ENCODE data around the gene G6PC1.
"Not testable (repeated sequence)": the region's sequence is repeated elsewhere in the genome, so short reads cannot be mapped to it uniquely, and the experiment has no call there.

Gene G6PC1

GRCh38 chr17:42908872-42909700, 8.5 kb downstream of the G6PC1 start:
- no peak overlapping the region for H3K4me3 ChIP-seq (ENCODE audit: low read depth in 1 of 2, low read length in 2 of 2)
- H3K36me3 ChIP-seq (ENCODE audit: control insufficient read depth in 1 of 2, insufficient read depth in 2 of 2, low read length in 2 of 2) = no peaks in the 10 kb centered on the region
- H3K9me3 ChIP-seq (ENCODE audit: control insufficient read depth in 1 of 2, low read length in 2 of 2) = no peaks in the 10 kb centered on the region
- no peak overlapping the region for H3K27ac ChIP-seq (ENCODE audit: low read length)
- no peaks in the 10 kb centered on the region for H3K4me1 ChIP-seq (ENCODE audit: control insufficient read depth in 1 of 2, insufficient read depth in 2 of 2, low read length in 2 of 2)
- no peaks in the 10 kb centered on the region for H3K27me3 ChIP-seq (ENCODE audit: low read depth, low read length)

- H3K9me3 ChIP-seq (ENCODE audit: control insufficient read depth in 1 of 2, low read length in 2 of 2) = no peaks in the 10 kb centered on the region
Observed at GRCh38 chr17:42913522-42913921, 12.9 kb downstream of the G6PC1 start.

GRCh38 chr17:42913981-42914617, 13.5 kb downstream of the G6PC1 start:
- Histone ChIP-seq H3K4me1 (ENCODE audit: control insufficient read depth in 1 of 2, insufficient read depth in 2 of 2, low read length in 2 of 2) (peaks cover 0 to 6% of the 10 kb centered on the region in 2 donors), H3K4me3 (ENCODE audit: low read depth in 1 of 2, low read length in 2 of 2) (no peak overlapping the region), H3K27ac (ENCODE audit: low read length) (no peak overlapping the region), H3K36me3 (ENCODE audit: control insufficient read depth in 1 of 2, insufficient read depth in 2 of 2, low read length in 2 of 2) (no peaks in the 10 kb centered on the region), H3K27me3 (ENCODE audit: low read depth, low read length) (no peaks in the 10 kb centered on the region), H3K9me3 (ENCODE audit: control insufficient read depth in 1 of 2, low read length in 2 of 2) (no peaks in the 10 kb centered on the region)

More at GRCh38 chr17:42913522-42913921, 12.9 kb downstream of the G6PC1 start:
- Histone ChIP-seq H3K27ac (ENCODE audit: low read length) (no peak overlapping the region), H3K4me1 (ENCODE audit: control insufficient read depth in 1 of 2, insufficient read depth in 2 of 2, low read length in 2 of 2) (peaks cover 0 to 3% of the 10 kb centered on the region in 2 donors), H3K4me3 (ENCODE audit: low read depth in 1 of 2, low read length in 2 of 2) (no peak overlapping the region), H3K27me3 (ENCODE audit: low read depth, low read length) (no peaks in the 10 kb centered on the region), H3K36me3 (ENCODE audit: control insufficient read depth in 1 of 2, insufficient read depth in 2 of 2, low read length in 2 of 2) (no peaks in the 10 kb centered on the region)

GRCh38 chr17:42915288-42915687, 14.7 kb downstream of the G6PC1 start:
- not testable (repeated sequence) for H3K4me1 ChIP-seq (ENCODE audit: control insufficient read depth in 1 of 2, insufficient read depth in 2 of 2, low read length in 2 of 2); H3K4me3 ChIP-seq (ENCODE audit: low read depth in 1 of 2, low read length in 2 of 2); H3K27ac ChIP-seq (ENCODE audit: low read length); H3K27me3 ChIP-seq (ENCODE audit: low read depth, low read length); H3K36me3 ChIP-seq (ENCODE audit: control insufficient read depth in 1 of 2, insufficient read depth in 2 of 2, low read length in 2 of 2); H3K9me3 ChIP-seq (ENCODE audit: control insufficient read depth in 1 of 2, low read length in 2 of 2)

- not testable (repeated sequence) for H3K27me3 ChIP-seq (ENCODE audit: low read depth, low read length); H3K9me3 ChIP-seq (ENCODE audit: control insufficient read depth in 1 of 2, low read length in 2 of 2); H3K36me3 ChIP-seq (ENCODE audit: control insufficient read depth in 1 of 2, insufficient read depth in 2 of 2, low read length in 2 of 2); H3K27ac ChIP-seq (ENCODE audit: low read length); H3K4me3 ChIP-seq (ENCODE audit: low read depth in 1 of 2, low read length in 2 of 2)
- H3K4me1 ChIP-seq (ENCODE audit: control insufficient read depth in 1 of 2, insufficient read depth in 2 of 2, low read length in 2 of 2) = peaks cover 6 to 17% of the 10 kb centered on the region in 2 donors
Observed at GRCh38 chr17:42916388-42917235, 16.0 kb downstream of the G6PC1 start.

GRCh38 chr17:42917236-42917603, 16.6 kb downstream of the G6PC1 start:
- Histone ChIP-seq H3K9me3 (ENCODE audit: control insufficient read depth in 1 of 2, low read length in 2 of 2) (no peaks in the 10 kb centered on the region), H3K27ac (ENCODE audit: low read length) (no peak overlapping the region), H3K27me3 (ENCODE audit: low read depth, low read length) (no peaks in the 10 kb centered on the region), H3K4me1 (ENCODE audit: control insufficient read depth in 1 of 2, insufficient read depth in 2 of 2, low read length in 2 of 2) (peaks cover 6 to 23% of the 10 kb centered on the region in 2 donors), H3K4me3 (ENCODE audit: low read depth in 1 of 2, low read length in 2 of 2) (no peak overlapping the region), H3K36me3 (ENCODE audit: control insufficient read depth in 1 of 2, insufficient read depth in 2 of 2, low read length in 2 of 2) (no peaks in the 10 kb centered on the region)

GRCh38 chr17:42918902-42919521, 18.4 kb downstream of the G6PC1 start:
- Histone ChIP-seq H3K27me3 (ENCODE audit: low read depth, low read length) (no peaks in the 10 kb centered on the region), H3K27ac (ENCODE audit: low read length) (no peak overlapping the region), H3K36me3 (ENCODE audit: control insufficient read depth in 1 of 2, insufficient read depth in 2 of 2, low read length in 2 of 2) (no peaks in the 10 kb centered on the region), H3K4me1 (ENCODE audit: control insufficient read depth in 1 of 2, insufficient read depth in 2 of 2, low read length in 2 of 2) (peaks cover 13 to 33% of the 10 kb centered on the region in 2 donors), H3K9me3 (ENCODE audit: control insufficient read depth in 1 of 2, low read length in 2 of 2) (no peaks in the 10 kb centered on the region), H3K4me3 (ENCODE audit: low read depth in 1 of 2, low read length in 2 of 2) (peak overlapping the region in 1 of 2 donors; percentile 33)

GRCh38 chr17:42919522-42920077, 19.0 kb downstream of the G6PC1 start:
- H3K27me3 ChIP-seq (ENCODE audit: low read depth, low read length); H3K4me3 ChIP-seq (ENCODE audit: low read depth in 1 of 2, low read length in 2 of 2); H3K9me3 ChIP-seq (ENCODE audit: control insufficient read depth in 1 of 2, low read length in 2 of 2); H3K36me3 ChIP-seq (ENCODE audit: control insufficient read depth in 1 of 2, insufficient read depth in 2 of 2, low read length in 2 of 2); H3K27ac ChIP-seq (ENCODE audit: low read length): not testable (repeated sequence)
- peaks cover 13 to 33% of the 10 kb centered on the region in 2 donors for H3K4me1 ChIP-seq (ENCODE audit: control insufficient read depth in 1 of 2, insufficient read depth in 2 of 2, low read length in 2 of 2)

- Histone ChIP-seq H3K27me3 (ENCODE audit: low read depth, low read length) (no peaks in the 10 kb centered on the region), H3K27ac (ENCODE audit: low read length) (no peak overlapping the region), H3K36me3 (ENCODE audit: control insufficient read depth in 1 of 2, insufficient read depth in 2 of 2, low read length in 2 of 2) (no peaks in the 10 kb centered on the region), H3K4me3 (ENCODE audit: low read depth in 1 of 2, low read length in 2 of 2) (no peak overlapping the region), H3K4me1 (ENCODE audit: control insufficient read depth in 1 of 2, insufficient read depth in 2 of 2, low read length in 2 of 2) (peaks cover 13 to 33% of the 10 kb centered on the region in 2 donors), H3K9me3 (ENCODE audit: control insufficient read depth in 1 of 2, low read length in 2 of 2) (no peaks in the 10 kb centered on the region)
Observed at GRCh38 chr17:42920106-42920900, 19.7 kb downstream of the G6PC1 start.

- Histone ChIP-seq H3K36me3 (ENCODE audit: control insufficient read depth in 1 of 2, insufficient read depth in 2 of 2, low read length in 2 of 2) (no peaks in the 10 kb centered on the region), H3K4me3 (ENCODE audit: low read depth in 1 of 2, low read length in 2 of 2) (no peak overlapping the region), H3K4me1 (ENCODE audit: control insufficient read depth in 1 of 2, insufficient read depth in 2 of 2, low read length in 2 of 2) (peaks cover 13 to 33% of the 10 kb centered on the region in 2 donors), H3K9me3 (ENCODE audit: control insufficient read depth in 1 of 2, low read length in 2 of 2) (no peaks in the 10 kb centered on the region), H3K27ac (ENCODE audit: low read length) (no peak overlapping the region), H3K27me3 (ENCODE audit: low read depth, low read length) (no peaks in the 10 kb centered on the region)
Observed at GRCh38 chr17:42920922-42921321, 20.3 kb downstream of the G6PC1 start.

Measured in muscle layer of duodenum (tissue), 2 donors.